ENCODE results near the gene AOPEP. TPM values are rescaled to one million over a fixed set of nuclear protein-coding genes. Genes with fewer than 3 reads are reported as not detected.

AOPEP gene
- polyA plus RNA-seq, 1 of the 3 experiments (the other 2 are of a cell fraction) = 54.6 TPM

DNA sequence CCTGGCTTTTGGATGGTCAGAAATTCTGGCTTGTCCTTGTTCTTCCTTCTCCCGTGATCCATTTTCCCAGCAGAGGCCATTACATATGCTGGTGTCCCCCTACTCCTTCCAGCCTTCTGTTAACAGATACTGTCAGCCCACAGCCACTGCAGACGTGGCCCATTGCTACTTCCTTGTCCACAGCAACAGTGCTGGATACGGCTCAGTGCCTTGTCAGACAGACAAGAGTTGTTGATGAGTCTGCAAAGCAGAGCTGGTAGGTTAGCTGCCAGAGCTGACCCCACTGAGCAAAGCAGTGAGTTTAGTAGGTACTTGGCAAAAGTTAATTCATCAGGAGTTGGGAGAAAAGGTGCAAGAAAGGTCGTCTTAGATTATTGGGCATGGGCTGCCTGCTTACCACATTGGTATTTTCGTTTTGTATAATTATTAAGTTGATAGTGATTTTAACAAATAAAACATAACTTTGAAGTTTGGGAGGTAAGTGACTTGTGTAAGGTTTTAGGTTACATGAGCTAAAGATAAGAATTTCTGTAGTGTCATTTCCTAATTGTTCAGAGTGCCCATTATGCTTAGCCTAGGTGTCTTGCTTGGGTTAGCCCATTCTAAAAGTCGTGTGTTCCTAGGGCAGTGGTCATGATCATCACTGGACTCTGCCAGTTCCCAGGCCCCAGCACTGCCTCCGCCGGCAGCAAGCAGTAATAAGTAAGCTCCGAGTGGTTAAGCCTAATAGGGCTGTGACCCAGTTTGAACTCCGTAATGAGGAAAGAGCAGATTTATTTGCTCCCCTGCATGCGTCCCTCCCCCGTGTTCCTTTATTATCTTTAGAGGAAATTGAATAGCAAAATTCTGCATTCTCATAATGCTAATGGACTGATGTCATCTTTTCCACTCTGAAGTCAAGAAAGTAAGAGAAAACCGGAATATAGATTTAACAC is 299.0 kb downstream of the AOPEP start:
- CTCF ChIA-PET = interaction anchor here (0.6 to 3.5 kb wide), 16 partner anchors 8 to 344 kb away, joined by 3 to 17 read pairs (median 6); no protein-coding TSS in a partner anchor
- H2AFZ ChIP-seq (ENCODE audit: low read depth) = no peak overlapping the region
- H3K36me3 ChIP-seq (replicated peaks in 1 of 2; ENCODE audit: control insufficient read depth in 1 of 2, insufficient read depth in 2 of 2, low read length in 1 of 2) = peaks cover 26 to 68% of the 10 kb centered on the region in 2 experiments
- H3K4me2 ChIP-seq = peak overlapping the region; percentile 65
- no peak for TF ChIP-seq GABPA (IDR thresholded peaks at IDR 0.05; ENCODE audit: low read depth)
- TF ChIP-seq TEAD4 (IDR thresholded peaks at IDR 0.05; ENCODE audit: borderline replicate concordance, insufficient read depth) = peak; percentile 44; the same call in 1 of the 2 replicates
- TF ChIP-seq SIN3A (IDR thresholded peaks at IDR 0.05; ENCODE audit: borderline replicate concordance, low read depth, low read length) = no peak
- TF ChIP-seq NFIC (IDR thresholded peaks at IDR 0.05; ENCODE audit: borderline replicate concordance) = no peak; the same call in 1 of the 2 replicates
- TF ChIP-seq, protein P1, sequence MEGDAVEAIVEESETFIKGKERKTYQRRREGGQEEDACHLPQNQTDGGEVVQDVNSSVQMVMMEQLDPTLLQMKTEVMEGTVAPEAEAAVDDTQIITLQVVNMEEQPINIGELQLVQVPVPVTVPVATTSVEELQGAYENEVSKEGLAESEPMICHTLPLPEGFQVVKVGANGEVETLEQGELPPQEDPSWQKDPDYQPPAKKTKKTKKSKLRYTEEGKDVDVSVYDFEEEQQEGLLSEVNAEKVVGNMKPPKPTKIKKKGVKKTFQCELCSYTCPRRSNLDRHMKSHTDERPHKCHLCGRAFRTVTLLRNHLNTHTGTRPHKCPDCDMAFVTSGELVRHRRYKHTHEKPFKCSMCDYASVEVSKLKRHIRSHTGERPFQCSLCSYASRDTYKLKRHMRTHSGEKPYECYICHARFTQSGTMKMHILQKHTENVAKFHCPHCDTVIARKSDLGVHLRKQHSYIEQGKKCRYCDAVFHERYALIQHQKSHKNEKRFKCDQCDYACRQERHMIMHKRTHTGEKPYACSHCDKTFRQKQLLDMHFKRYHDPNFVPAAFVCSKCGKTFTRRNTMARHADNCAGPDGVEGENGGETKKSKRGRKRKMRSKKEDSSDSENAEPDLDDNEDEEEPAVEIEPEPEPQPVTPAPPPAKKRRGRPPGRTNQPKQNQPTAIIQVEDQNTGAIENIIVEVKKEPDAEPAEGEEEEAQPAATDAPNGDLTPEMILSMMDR (IDR thresholded peaks at IDR 0.05) = peak; percentile 53
- TF ChIP-seq, protein P2, sequence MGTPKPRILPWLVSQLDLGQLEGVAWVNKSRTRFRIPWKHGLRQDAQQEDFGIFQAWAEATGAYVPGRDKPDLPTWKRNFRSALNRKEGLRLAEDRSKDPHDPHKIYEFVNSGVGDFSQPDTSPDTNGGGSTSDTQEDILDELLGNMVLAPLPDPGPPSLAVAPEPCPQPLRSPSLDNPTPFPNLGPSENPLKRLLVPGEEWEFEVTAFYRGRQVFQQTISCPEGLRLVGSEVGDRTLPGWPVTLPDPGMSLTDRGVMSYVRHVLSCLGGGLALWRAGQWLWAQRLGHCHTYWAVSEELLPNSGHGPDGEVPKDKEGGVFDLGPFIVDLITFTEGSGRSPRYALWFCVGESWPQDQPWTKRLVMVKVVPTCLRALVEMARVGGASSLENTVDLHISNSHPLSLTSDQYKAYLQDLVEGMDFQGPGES (IDR thresholded peaks at IDR 0.05; ENCODE audit: low read depth, low read length) = no peak
- TF ChIP-seq POLR2AphosphoS5 (IDR thresholded peaks at IDR 0.05; ENCODE audit: low read depth, low read length) = peak; percentile 48
- peak; percentile 62 for TF ChIP-seq TCF12 (IDR thresholded peaks at IDR 0.05)
- peak; percentile 89 for TF ChIP-seq MXI1 (IDR thresholded peaks at IDR 0.05; ENCODE audit: low read depth, low read length)
- no peak for TF ChIP-seq YY1 (IDR thresholded peaks at IDR 0.05; ENCODE audit: low read depth)
- TF ChIP-seq, protein P3, sequence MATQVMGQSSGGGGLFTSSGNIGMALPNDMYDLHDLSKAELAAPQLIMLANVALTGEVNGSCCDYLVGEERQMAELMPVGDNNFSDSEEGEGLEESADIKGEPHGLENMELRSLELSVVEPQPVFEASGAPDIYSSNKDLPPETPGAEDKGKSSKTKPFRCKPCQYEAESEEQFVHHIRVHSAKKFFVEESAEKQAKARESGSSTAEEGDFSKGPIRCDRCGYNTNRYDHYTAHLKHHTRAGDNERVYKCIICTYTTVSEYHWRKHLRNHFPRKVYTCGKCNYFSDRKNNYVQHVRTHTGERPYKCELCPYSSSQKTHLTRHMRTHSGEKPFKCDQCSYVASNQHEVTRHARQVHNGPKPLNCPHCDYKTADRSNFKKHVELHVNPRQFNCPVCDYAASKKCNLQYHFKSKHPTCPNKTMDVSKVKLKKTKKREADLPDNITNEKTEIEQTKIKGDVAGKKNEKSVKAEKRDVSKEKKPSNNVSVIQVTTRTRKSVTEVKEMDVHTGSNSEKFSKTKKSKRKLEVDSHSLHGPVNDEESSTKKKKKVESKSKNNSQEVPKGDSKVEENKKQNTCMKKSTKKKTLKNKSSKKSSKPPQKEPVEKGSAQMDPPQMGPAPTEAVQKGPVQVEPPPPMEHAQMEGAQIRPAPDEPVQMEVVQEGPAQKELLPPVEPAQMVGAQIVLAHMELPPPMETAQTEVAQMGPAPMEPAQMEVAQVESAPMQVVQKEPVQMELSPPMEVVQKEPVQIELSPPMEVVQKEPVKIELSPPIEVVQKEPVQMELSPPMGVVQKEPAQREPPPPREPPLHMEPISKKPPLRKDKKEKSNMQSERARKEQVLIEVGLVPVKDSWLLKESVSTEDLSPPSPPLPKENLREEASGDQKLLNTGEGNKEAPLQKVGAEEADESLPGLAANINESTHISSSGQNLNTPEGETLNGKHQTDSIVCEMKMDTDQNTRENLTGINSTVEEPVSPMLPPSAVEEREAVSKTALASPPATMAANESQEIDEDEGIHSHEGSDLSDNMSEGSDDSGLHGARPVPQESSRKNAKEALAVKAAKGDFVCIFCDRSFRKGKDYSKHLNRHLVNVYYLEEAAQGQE (IDR thresholded peaks at IDR 0.05; ENCODE audit: low read depth, low read length) = no peak
- TF ChIP-seq RAD21 (IDR thresholded peaks at IDR 0.05; ENCODE audit: low read length) = peak; percentile 47; the same call in 1 of the 2 replicates
- no peak for TF ChIP-seq ELF1 (IDR thresholded peaks at IDR 0.05)
- TF ChIP-seq, protein P4, sequence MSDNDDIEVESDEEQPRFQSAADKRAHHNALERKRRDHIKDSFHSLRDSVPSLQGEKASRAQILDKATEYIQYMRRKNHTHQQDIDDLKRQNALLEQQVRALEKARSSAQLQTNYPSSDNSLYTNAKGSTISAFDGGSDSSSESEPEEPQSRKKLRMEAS (IDR thresholded peaks at IDR 0.05; ENCODE audit: low read depth) = peak; percentile 62; the same call in 1 of the 2 replicates
- TF ChIP-seq, protein P5, sequence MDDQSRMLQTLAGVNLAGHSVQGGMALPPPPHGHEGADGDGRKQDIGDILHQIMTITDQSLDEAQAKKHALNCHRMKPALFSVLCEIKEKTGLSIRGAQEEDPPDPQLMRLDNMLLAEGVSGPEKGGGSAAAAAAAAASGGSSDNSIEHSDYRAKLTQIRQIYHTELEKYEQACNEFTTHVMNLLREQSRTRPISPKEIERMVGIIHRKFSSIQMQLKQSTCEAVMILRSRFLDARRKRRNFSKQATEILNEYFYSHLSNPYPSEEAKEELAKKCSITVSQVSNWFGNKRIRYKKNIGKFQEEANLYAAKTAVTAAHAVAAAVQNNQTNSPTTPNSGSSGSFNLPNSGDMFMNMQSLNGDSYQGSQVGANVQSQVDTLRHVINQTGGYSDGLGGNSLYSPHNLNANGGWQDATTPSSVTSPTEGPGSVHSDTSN (IDR thresholded peaks at IDR 0.05) = peak; percentile 68
- TF ChIP-seq JUND (IDR thresholded peaks at IDR 0.05) = peak; percentile 46
- TF ChIP-seq RXRA (IDR thresholded peaks at IDR 0.05; ENCODE audit: borderline replicate concordance, low read depth) = peak; percentile 93
- TF ChIP-seq TAF1 (IDR thresholded peaks at IDR 0.05; ENCODE audit: borderline replicate concordance, low read depth, low read length) = no peak
- TF ChIP-seq MEF2A (IDR thresholded peaks at IDR 0.05; ENCODE audit: borderline replicate concordance, low read depth) = no peak
- TF ChIP-seq FOSL2 (IDR thresholded peaks at IDR 0.05; ENCODE audit: borderline replicate concordance, low read depth) = no peak; the same call in 1 of the 2 replicates
- TF ChIP-seq EP300 (IDR thresholded peaks at IDR 0.05; ENCODE audit: borderline replicate concordance in 1 of 2, low read depth in 1 of 2, low read length in 1 of 2) = peak; percentile 60 to 75; a peak in 3 of 4 replicates
- TF ChIP-seq EZH2phosphoT487 (IDR thresholded peaks at IDR 0.05; ENCODE audit: borderline replicate concordance, low read depth) = no peak
- TF ChIP-seq RCOR1 (IDR thresholded peaks at IDR 0.05; ENCODE audit: low read length) = 0 out of 2 replicates have a peak, but pooled peaks have one; percentile 12
- H3F3A ChIP-seq (replicated peaks; ENCODE audit: insufficient read depth) = peaks cover 30% of the 10 kb centered on the region
- no peak overlapping the region for H3K4me3 ChIP-seq (ENCODE audit: low read depth in 2 of 2, low read length in 1 of 2)
- POLR2A ChIA-PET = interaction anchor here (0.6 to 1.6 kb wide), 3 partner anchors 13 to 159 kb away, joined by 3 to 5 read pairs (median 3); no protein-coding TSS in a partner anchor
- peak; percentile 73 for DNase-seq
- no peaks in the 10 kb centered on the region for H3K9me3 ChIP-seq
- WGBS (ENCODE audit: low lambda C conversion rate) = 12% methylated on average over 13 of the region's 13 CpGs
- H3K9me2 ChIP-seq = no peaks in the 10 kb centered on the region
- H3K27me3 ChIP-seq (ENCODE audit: insufficient read depth) = no peaks in the 10 kb centered on the region
- peak overlapping the region; percentile 87 to 94 for H3K27ac ChIP-seq (ENCODE audit: low read depth in 2 of 2, low read length in 1 of 2)
- peak overlapping the region; percentile 48 for H3K9ac ChIP-seq
- H3K4me1 ChIP-seq (ENCODE audit: control insufficient read depth in 1 of 2, insufficient read depth in 2 of 2, low read depth in 1 of 2, low read length in 1 of 2) = peaks cover 36 to 59% of the 10 kb centered on the region in 2 experiments
- H3K79me2 ChIP-seq (ENCODE audit: insufficient read depth) = peaks cover 94% of the 10 kb centered on the region
- peaks cover 18% of the 10 kb centered on the region; the same call in 1 of the 2 replicates for H4K20me1 ChIP-seq (ENCODE audit: insufficient read depth)
